ENCODE measurements around the gene ADAM29. TPM values are rescaled to one million over a fixed set of nuclear protein-coding genes. Genes with fewer than 3 reads are reported as not detected.
"Not testable (repeated sequence)": the region's sequence is repeated elsewhere in the genome, so short reads cannot be mapped to it uniquely, and the experiment has no call there.

ADAM29 gene
- total RNA-seq, 2 experiments from 2014 or later, result not detected

GRCh38 chr4:174928575-174929253, 10.6 kb downstream of the ADAM29 start:
- no peaks in the 10 kb centered on the region for H3K27me3 Mint-ChIP-seq
- H3K36me3 Mint-ChIP-seq, result no peaks in the 10 kb centered on the region
- no peak for DNase-seq
- no peaks in the 10 kb centered on the region for H3K9me3 Mint-ChIP-seq
- no peak overlapping the region for H3K27ac Mint-ChIP-seq
- no peak overlapping the region for H3K4me3 Mint-ChIP-seq
- H3K4me1 Mint-ChIP-seq, result no peaks in the 10 kb centered on the region

GRCh38 chr4:174929346-174929745, 11.2 kb downstream of the ADAM29 start:
- H3K27ac Mint-ChIP-seq, result no peak overlapping the region
- no peak for DNase-seq
- H3K4me1 Mint-ChIP-seq, result no peaks in the 10 kb centered on the region
- no peaks in the 10 kb centered on the region for H3K36me3 Mint-ChIP-seq
- no peaks in the 10 kb centered on the region for H3K9me3 Mint-ChIP-seq
- no peaks in the 10 kb centered on the region for H3K27me3 Mint-ChIP-seq
- no peak overlapping the region for H3K4me3 Mint-ChIP-seq

- no peak for DNase-seq
These were observed 12.7 kb downstream of the ADAM29 start for GRCh38 chr4:174930895-174931294.

DNA sequence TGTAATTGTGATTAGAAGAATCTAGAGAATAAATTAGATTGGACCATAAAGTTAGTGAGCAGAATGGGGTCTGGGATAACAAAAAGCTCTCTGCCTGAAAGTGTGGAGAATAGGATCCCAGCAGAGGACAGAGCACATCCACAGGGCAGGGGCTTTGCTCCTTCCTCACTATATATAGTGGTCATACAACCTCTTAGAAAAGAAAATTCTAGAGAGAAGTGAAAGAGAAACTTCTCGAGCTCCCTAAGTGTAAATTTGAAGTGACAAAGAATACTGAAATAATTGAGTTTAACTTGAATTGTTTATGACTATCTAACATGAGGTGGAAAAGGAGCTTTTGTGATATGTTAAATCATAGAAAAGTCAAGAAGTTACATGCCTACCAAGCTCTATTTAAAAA, 14.9 kb downstream of the ADAM29 start:
- no peaks in the 10 kb centered on the region for H3K36me3 Mint-ChIP-seq
- H3K4me3 Mint-ChIP-seq, result no peak overlapping the region
- H3K27ac Mint-ChIP-seq, result no peak overlapping the region
- no peak for DNase-seq
- H3K4me1 Mint-ChIP-seq, result no peaks in the 10 kb centered on the region
- H3K27me3 Mint-ChIP-seq, result no peaks in the 10 kb centered on the region
- no peaks in the 10 kb centered on the region for H3K9me3 Mint-ChIP-seq

More at GRCh38 chr4:174930895-174931294, 12.7 kb downstream of the ADAM29 start:
- Mint-ChIP-seq H3K27me3 (no peaks in the 10 kb centered on the region), H3K4me3 (no peak overlapping the region), H3K36me3 (no peaks in the 10 kb centered on the region), H3K4me1 (no peaks in the 10 kb centered on the region), H3K9me3 (no peaks in the 10 kb centered on the region), H3K27ac (no peak overlapping the region)

- Mint-ChIP-seq H3K36me3 (no peaks in the 10 kb centered on the region), H3K27ac (no peak overlapping the region), H3K27me3 (no peaks in the 10 kb centered on the region), H3K4me3 (no peak overlapping the region), H3K4me1 (no peaks in the 10 kb centered on the region), H3K9me3 (no peaks in the 10 kb centered on the region)
- no peak for DNase-seq
These were observed 16.2 kb downstream of the ADAM29 start for GRCh38 chr4:174934360-174934759.

DNA sequence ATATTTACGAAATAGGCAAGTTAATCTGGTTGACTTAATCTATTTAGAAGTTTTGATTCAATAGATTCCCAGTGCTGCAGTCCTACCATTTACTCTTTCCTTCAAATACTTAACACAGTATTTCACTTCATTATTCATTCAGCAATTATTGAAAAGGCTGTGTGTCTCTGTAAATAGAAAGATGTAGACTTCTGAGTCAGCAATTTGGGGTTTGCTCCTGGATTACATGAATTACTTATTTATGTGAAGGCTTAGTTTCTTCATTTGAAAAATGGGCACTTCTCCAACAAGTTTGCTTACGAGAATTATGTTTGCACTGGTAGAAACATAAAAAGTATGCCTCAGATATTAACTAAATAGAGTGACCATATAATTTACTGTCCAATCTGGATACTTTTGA, 17.4 kb downstream of the ADAM29 start:
- Mint-ChIP-seq H3K4me3 (no peak overlapping the region), H3K4me1 (no peaks in the 10 kb centered on the region)

GRCh38 chr4:174940002-174940401, 21.8 kb downstream of the ADAM29 start:
- no peaks in the 10 kb centered on the region for H3K27me3 Mint-ChIP-seq
- no peaks in the 10 kb centered on the region for H3K4me1 Mint-ChIP-seq
- H3K36me3 Mint-ChIP-seq, result no peaks in the 10 kb centered on the region
- no peak for DNase-seq
- peaks cover 5% of the 10 kb centered on the region for H3K9me3 Mint-ChIP-seq
- no peak overlapping the region for H3K27ac Mint-ChIP-seq
- H3K4me3 Mint-ChIP-seq, result no peak overlapping the region

More for the DNA sequence above, 17.4 kb downstream of the ADAM29 start:
- Mint-ChIP-seq H3K27me3 (no peaks in the 10 kb centered on the region), H3K36me3 (no peaks in the 10 kb centered on the region), H3K9me3 (no peaks in the 10 kb centered on the region), H3K27ac (no peak overlapping the region)
- DNase-seq, result no peak

- no peak overlapping the region for H3K4me3 Mint-ChIP-seq
- no peak for DNase-seq
- no peaks in the 10 kb centered on the region for H3K4me1 Mint-ChIP-seq
- no peaks in the 10 kb centered on the region for H3K36me3 Mint-ChIP-seq
- H3K27me3 Mint-ChIP-seq, result no peaks in the 10 kb centered on the region
- H3K9me3 Mint-ChIP-seq, result peaks cover 10% of the 10 kb centered on the region
- H3K27ac Mint-ChIP-seq, result no peak overlapping the region
These were observed 28.1 kb downstream of the ADAM29 start for GRCh38 chr4:174946246-174946645.

DNA sequence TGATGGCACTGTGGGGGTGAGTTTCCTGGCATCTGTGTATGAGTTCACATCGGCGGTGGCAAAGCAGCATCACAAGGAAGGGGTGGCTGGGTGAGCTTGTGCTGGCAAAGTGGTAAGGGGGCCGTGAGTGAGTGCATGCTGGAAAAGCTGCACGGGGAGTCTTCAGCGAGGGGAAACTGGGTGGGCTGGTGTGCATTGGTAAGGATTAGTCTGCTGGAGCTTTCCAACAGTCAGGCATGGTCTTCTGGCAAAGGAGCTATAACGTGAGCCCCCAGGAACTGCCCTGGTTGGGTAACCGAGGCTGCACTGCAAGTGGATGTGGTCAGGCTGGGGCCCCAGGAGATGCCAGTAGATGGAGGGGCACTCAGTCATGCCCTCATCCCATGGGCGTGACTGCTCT, 30.7 kb downstream of the ADAM29 start:
- H3K4me3 Mint-ChIP-seq, result no peak overlapping the region
- DNase-seq, result no peak
- no peak overlapping the region for H3K27ac Mint-ChIP-seq
- no peaks in the 10 kb centered on the region for H3K4me1 Mint-ChIP-seq
- peaks cover 5% of the 10 kb centered on the region for H3K9me3 Mint-ChIP-seq
- no peaks in the 10 kb centered on the region for H3K27me3 Mint-ChIP-seq
- H3K36me3 Mint-ChIP-seq, result no peaks in the 10 kb centered on the region

DNA sequence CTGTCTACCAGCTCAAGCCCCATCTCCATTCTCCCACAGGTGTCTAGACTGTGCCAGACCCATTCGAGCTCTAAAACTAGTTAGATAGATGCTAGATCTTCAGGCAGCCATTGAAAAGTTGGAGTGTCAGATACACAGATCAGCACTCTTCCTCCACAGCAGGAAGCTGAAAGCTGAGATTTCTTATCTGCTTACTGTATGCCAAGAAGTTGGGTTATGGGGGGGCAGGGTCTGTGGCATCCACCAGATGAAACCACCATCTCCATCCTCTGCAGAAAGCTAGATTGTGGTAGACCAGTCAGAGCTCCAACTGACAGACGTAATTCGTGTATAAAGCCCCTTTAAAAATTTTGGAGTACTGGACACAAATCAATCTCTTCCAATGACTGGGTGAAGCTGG, 54.8 kb downstream of the ADAM29 start:
- no peaks in the 10 kb centered on the region for H3K4me1 Mint-ChIP-seq
- H3K27me3 Mint-ChIP-seq, result no peaks in the 10 kb centered on the region
- H3K4me3 Mint-ChIP-seq, result no peak overlapping the region
- no peak for DNase-seq
- no peaks in the 10 kb centered on the region for H3K9me3 Mint-ChIP-seq
- H3K36me3 Mint-ChIP-seq, result no peaks in the 10 kb centered on the region
- no peak overlapping the region for H3K27ac Mint-ChIP-seq

GRCh38 chr4:174973336-174973735, 55.2 kb downstream of the ADAM29 start:
- no peaks in the 10 kb centered on the region for H3K27me3 Mint-ChIP-seq
- H3K4me1 Mint-ChIP-seq, result no peaks in the 10 kb centered on the region
- H3K27ac Mint-ChIP-seq, result no peak overlapping the region
- no peak for DNase-seq
- no peak overlapping the region for H3K4me3 Mint-ChIP-seq
- H3K9me3 Mint-ChIP-seq, result no peaks in the 10 kb centered on the region
- H3K36me3 Mint-ChIP-seq, result no peaks in the 10 kb centered on the region

DNA sequence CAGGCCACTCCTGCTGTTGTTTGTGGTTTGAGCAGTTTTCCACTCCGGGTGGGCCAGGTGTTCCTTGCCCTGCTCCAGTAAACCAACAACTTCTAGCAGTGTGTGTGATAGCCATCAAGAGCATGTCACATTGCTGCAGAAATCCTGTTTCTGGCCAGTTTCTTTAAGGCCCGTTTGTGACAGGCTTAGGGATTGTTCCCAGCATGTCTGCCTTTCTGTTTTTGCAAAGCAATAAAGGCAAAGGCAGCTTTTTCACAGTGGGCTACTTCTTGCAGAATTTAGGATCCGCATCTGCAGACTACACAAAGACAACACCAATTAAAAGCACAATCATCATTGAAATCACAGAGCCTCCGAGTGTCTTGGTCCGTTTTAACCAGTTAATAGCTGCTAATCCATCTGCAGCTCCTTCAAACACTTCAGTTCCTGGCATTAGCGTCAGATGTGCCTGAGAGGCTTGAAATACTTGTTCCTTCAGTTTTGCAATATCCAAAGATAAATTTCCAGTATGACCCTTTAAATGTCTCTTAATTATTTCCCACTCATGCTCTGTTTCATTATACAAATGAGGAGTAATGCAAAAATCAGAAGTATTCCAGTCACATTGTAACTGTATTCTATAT, 65.1 kb downstream of the ADAM29 start:
- Mint-ChIP-seq H3K4me3 (no peak overlapping the region), H3K4me1 (no peaks in the 10 kb centered on the region), H3K27me3 (no peaks in the 10 kb centered on the region), H3K9me3 (peaks cover 14% of the 10 kb centered on the region), H3K36me3 (no peaks in the 10 kb centered on the region), H3K27ac (no peak overlapping the region)
- no peak for DNase-seq

DNA sequence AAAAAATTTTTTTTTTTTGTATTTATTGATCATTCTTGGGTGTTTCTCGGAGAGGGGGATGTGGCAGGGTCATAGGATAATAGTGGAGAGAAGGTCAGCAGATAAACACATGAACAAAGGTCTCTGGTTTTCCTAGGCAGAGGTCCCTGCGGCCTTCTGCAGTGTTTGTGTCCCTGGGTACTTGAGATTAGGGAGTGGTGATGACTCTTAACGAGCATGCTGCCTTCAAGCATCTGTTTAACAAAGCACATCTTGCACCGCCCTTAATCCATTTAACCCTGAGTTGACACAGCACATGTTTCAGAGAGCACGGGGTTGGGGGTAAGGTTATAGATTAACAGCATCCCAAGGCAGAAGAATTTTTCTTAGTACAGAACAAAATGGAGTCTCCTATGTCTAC, 65.7 kb downstream of the ADAM29 start:
- H3K4me1 Mint-ChIP-seq, DNase-seq: not testable (repeated sequence)

GRCh38 chr4:174989791-174990190, 71.6 kb downstream of the ADAM29 start:
- Mint-ChIP-seq H3K36me3 (no peaks in the 10 kb centered on the region), H3K4me1 (no peaks in the 10 kb centered on the region), H3K4me3 (no peak overlapping the region), H3K27ac (no peak overlapping the region), H3K27me3 (no peaks in the 10 kb centered on the region), H3K9me3 (peaks cover 9% of the 10 kb centered on the region)
- no peak for DNase-seq

More for the DNA sequence above, 65.7 kb downstream of the ADAM29 start:
- H3K27me3 Mint-ChIP-seq, H3K27ac Mint-ChIP-seq, H3K36me3 Mint-ChIP-seq, H3K4me3 Mint-ChIP-seq: not testable (repeated sequence)
- H3K9me3 Mint-ChIP-seq, result peaks cover 14% of the 10 kb centered on the region

DNA sequence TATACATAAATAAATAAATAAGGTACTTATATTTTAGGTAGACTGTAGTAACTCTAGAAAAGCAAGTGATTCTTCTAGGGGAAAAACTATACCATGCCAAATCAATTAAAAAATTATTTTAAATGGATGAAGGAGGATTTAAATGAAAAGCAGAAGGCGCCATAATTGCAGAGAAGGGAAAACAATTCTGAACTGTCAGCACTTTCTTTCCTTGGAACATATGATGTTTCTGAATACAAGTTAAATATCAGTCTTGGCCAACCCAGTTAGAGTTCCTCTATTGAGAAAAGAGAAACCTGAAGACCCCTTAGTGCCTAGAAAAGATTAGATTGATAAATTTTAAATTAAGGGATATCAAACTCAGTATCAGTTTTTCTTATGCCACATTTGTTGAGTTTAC, 75.8 kb downstream of the ADAM29 start:
- H3K27ac Mint-ChIP-seq, result no peak overlapping the region
- H3K9me3 Mint-ChIP-seq, result no peaks in the 10 kb centered on the region
- H3K27me3 Mint-ChIP-seq, result no peaks in the 10 kb centered on the region
- DNase-seq, result no peak
- no peaks in the 10 kb centered on the region for H3K36me3 Mint-ChIP-seq
- no peaks in the 10 kb centered on the region for H3K4me1 Mint-ChIP-seq
- H3K4me3 Mint-ChIP-seq, result no peak overlapping the region

GRCh38 chr4:174996079-174996478, 77.9 kb downstream of the ADAM29 start:
- Mint-ChIP-seq H3K27me3 (no peaks in the 10 kb centered on the region), H3K9me3 (no peaks in the 10 kb centered on the region), H3K36me3 (no peaks in the 10 kb centered on the region), H3K27ac (no peak overlapping the region), H3K4me3 (no peak overlapping the region), H3K4me1 (no peaks in the 10 kb centered on the region)
- DNase-seq, result no peak
